ENCODE results near the gene PFKFB4. TPM values are rescaled to one million over a fixed set of nuclear protein-coding genes. Genes with fewer than 3 reads are reported as not detected.

Gene PFKFB4
- total and polyA plus RNA-seq, 2 of the 4 experiments (the other 2 are of a cell fraction), result 16.9 to 17.0 TPM

GRCh38 chr3:48569808-48570450 is 13.3 kb upstream of the PFKFB4 start:
- peaks cover 75% of the 10 kb centered on the region for H3K36me3 ChIP-seq (ENCODE audit: control insufficient read depth, insufficient read depth, low read length)
- no peak overlapping the region for H3K9ac ChIP-seq (ENCODE audit: low read depth, low read length)
- no peak overlapping the region for H3K4me2 ChIP-seq (ENCODE audit: low read depth, low read length)
- no peak for TF ChIP-seq POLR2A (IDR thresholded peaks at IDR 0.05; ENCODE audit: low read depth, low read length)
- TF ChIP-seq MXI1 (IDR thresholded peaks at IDR 0.05; ENCODE audit: borderline replicate concordance, low read depth, low read length), result no peak
- TF ChIP-seq ELK1 (IDR thresholded peaks at IDR 0.05; ENCODE audit: borderline replicate concordance, low read depth, low read length), result no peak
- no peak for TF ChIP-seq CHD1 (IDR thresholded peaks at IDR 0.05; ENCODE audit: low read depth, low read length)
- TF ChIP-seq NFE2L2 (IDR thresholded peaks at IDR 0.05; ENCODE audit: low read depth, low read length), result no peak
- TF ChIP-seq RCOR1 (IDR thresholded peaks at IDR 0.05; ENCODE audit: insufficient replicate concordance, low read length), result no peak
- TF ChIP-seq BHLHE40 (IDR thresholded peaks at IDR 0.05; ENCODE audit: low read depth, low read length), result no peak
- no peak for TF ChIP-seq USF2 (IDR thresholded peaks at IDR 0.05; ENCODE audit: low read depth, low read length)
- TF ChIP-seq CTCF (conservative IDR thresholded peaks at IDR 0.05; ENCODE audit: low read depth, low read length), result no peak
- no peak for TF ChIP-seq RAD21 (IDR thresholded peaks at IDR 0.05; ENCODE audit: low read length)
- no peak for TF ChIP-seq FOS (IDR thresholded peaks at IDR 0.05; ENCODE audit: low read depth, low read length)
- no peaks in the 10 kb centered on the region for H3K9me3 ChIP-seq (ENCODE audit: control insufficient read depth, insufficient read depth, low read length)
- no peak overlapping the region for H3K23ac ChIP-seq (ENCODE audit: low read depth, low read length)
- H2BK15ac ChIP-seq (ENCODE audit: low read depth, low read length), result no peak overlapping the region
- H4K20me1 ChIP-seq (ENCODE audit: insufficient read depth, low read length), result peaks cover 6% of the 10 kb centered on the region; the same call in 1 of the 2 replicates
- ATAC-seq (ENCODE audit: low read depth), result no peak
- in situ Hi-C loops (cut with MboI; ENCODE audit: low sequenced_read_pairs) (no loop called here), dilution Hi-C loops (cut with HindIII; ENCODE audit: low sequenced_read_pairs, unreplicated experiment) (no loop called here), intact Hi-C loops (cut with micrococcal nuclease) (no loop called here)
- H3K18ac ChIP-seq (ENCODE audit: low read depth, low read length), result no peak overlapping the region
- peaks cover 23% of the 10 kb centered on the region for H3K9me1 ChIP-seq (ENCODE audit: insufficient read depth, low read length)
- H4K8ac ChIP-seq (ENCODE audit: low read depth in 2 of 2, low read length in 2 of 2), result no peak overlapping the region
- no peak overlapping the region for H3K14ac ChIP-seq (replicated peaks; ENCODE audit: low read depth, low read length)
- H2BK5ac ChIP-seq (ENCODE audit: low read depth, low read length, poor library complexity, severe bottlenecking), result no peak overlapping the region
- peaks cover 9% of the 10 kb centered on the region for H3K4me1 ChIP-seq (ENCODE audit: control insufficient read depth, insufficient read depth, low read length)
- no peak overlapping the region for H3K56ac ChIP-seq (ENCODE audit: extremely low read depth, insufficient read depth, low read length)
- WGBS, 2 experiments (ENCODE audit: extremely low coverage in 2 of 2, insufficient read length in 1 of 2), result 97% methylated on average over 5 of the region's 18 CpGs; no CpG with 5 or more reads in 1 of the 2 experiments
- CTCF ChIA-PET, result no interaction called here
- peak overlapping the region; percentile 39; the same call in 1 of the 2 replicates for H2AK5ac ChIP-seq (ENCODE audit: low read depth, low read length)
- no TSS peak for BruUV-seq (replicated peaks)
- peak overlapping the region; percentile 21 for H2AFZ ChIP-seq (replicated peaks; ENCODE audit: low read length, poor library complexity)
- 0 out of 2 replicates have a peak overlapping the region, but pooled peaks have one; percentile 48 for H2BK120ac ChIP-seq (ENCODE audit: low read depth, low read length)
- no peak overlapping the region for H3K4ac ChIP-seq (ENCODE audit: low read depth, low read length)
- H3K27me3 ChIP-seq (ENCODE audit: control insufficient read depth, insufficient read depth, low read length), result no peaks in the 10 kb centered on the region
- H3K4me3 ChIP-seq (ENCODE audit: insufficient read depth, low read depth, low read length), result no peak overlapping the region
- H3K79me1 ChIP-seq (ENCODE audit: low read depth in 1 of 2, low read length in 2 of 2), result peaks cover 4 to 21% of the 10 kb centered on the region in 2 experiments; a peak in 2 of 4 replicates
- POLR2A ChIA-PET (ENCODE audit: unreplicated experiment), result no interaction called here
- H2BK20ac ChIP-seq (ENCODE audit: low read depth, low read length), result no peak overlapping the region
- H2AK9ac ChIP-seq (replicated peaks; ENCODE audit: low read depth, low read length, poor library complexity), result no peak overlapping the region
- no peak overlapping the region for H4K5ac ChIP-seq (ENCODE audit: low read depth, low read length)
- no peak for DNase-seq
- H4K91ac ChIP-seq (ENCODE audit: insufficient read depth, low read depth, low read length), result no peak overlapping the region
- no peak overlapping the region for H3K27ac ChIP-seq (ENCODE audit: insufficient read depth, low read length)
